ENCODE measurements around the gene SLC6A13. TPM values are rescaled to one million over a fixed set of nuclear protein-coding genes. Genes with fewer than 3 reads are reported as not detected.

The SLC6A13 gene
- total and polyA plus RNA-seq, 2 of the 8 experiments (the other 6 are each of a cell fraction or from before 2014, with no cell fraction given): 0.03 TPM; not detected in 1

DNA sequence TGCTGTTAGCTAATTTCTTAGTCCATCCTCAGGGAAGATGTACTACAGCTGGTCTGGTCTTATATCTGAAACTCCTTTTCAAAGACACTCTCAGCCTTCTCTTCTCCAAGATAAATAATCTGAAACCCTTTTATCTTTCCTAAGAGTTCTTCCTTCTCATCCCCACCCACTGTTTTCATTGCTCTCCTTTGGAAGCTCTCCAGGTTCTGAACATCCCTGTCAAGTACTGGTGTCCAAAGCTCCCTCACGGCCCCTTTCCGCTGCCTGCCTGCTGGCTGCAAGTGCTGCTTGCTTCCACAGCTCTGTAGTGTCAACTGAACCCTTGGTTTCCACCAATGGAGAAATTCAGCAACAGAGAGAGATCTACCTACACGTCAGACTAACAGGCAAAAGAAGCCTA, 6.6 kb upstream of the SLC6A13 start (continued):
- TF ChIP-seq, protein P1, sequence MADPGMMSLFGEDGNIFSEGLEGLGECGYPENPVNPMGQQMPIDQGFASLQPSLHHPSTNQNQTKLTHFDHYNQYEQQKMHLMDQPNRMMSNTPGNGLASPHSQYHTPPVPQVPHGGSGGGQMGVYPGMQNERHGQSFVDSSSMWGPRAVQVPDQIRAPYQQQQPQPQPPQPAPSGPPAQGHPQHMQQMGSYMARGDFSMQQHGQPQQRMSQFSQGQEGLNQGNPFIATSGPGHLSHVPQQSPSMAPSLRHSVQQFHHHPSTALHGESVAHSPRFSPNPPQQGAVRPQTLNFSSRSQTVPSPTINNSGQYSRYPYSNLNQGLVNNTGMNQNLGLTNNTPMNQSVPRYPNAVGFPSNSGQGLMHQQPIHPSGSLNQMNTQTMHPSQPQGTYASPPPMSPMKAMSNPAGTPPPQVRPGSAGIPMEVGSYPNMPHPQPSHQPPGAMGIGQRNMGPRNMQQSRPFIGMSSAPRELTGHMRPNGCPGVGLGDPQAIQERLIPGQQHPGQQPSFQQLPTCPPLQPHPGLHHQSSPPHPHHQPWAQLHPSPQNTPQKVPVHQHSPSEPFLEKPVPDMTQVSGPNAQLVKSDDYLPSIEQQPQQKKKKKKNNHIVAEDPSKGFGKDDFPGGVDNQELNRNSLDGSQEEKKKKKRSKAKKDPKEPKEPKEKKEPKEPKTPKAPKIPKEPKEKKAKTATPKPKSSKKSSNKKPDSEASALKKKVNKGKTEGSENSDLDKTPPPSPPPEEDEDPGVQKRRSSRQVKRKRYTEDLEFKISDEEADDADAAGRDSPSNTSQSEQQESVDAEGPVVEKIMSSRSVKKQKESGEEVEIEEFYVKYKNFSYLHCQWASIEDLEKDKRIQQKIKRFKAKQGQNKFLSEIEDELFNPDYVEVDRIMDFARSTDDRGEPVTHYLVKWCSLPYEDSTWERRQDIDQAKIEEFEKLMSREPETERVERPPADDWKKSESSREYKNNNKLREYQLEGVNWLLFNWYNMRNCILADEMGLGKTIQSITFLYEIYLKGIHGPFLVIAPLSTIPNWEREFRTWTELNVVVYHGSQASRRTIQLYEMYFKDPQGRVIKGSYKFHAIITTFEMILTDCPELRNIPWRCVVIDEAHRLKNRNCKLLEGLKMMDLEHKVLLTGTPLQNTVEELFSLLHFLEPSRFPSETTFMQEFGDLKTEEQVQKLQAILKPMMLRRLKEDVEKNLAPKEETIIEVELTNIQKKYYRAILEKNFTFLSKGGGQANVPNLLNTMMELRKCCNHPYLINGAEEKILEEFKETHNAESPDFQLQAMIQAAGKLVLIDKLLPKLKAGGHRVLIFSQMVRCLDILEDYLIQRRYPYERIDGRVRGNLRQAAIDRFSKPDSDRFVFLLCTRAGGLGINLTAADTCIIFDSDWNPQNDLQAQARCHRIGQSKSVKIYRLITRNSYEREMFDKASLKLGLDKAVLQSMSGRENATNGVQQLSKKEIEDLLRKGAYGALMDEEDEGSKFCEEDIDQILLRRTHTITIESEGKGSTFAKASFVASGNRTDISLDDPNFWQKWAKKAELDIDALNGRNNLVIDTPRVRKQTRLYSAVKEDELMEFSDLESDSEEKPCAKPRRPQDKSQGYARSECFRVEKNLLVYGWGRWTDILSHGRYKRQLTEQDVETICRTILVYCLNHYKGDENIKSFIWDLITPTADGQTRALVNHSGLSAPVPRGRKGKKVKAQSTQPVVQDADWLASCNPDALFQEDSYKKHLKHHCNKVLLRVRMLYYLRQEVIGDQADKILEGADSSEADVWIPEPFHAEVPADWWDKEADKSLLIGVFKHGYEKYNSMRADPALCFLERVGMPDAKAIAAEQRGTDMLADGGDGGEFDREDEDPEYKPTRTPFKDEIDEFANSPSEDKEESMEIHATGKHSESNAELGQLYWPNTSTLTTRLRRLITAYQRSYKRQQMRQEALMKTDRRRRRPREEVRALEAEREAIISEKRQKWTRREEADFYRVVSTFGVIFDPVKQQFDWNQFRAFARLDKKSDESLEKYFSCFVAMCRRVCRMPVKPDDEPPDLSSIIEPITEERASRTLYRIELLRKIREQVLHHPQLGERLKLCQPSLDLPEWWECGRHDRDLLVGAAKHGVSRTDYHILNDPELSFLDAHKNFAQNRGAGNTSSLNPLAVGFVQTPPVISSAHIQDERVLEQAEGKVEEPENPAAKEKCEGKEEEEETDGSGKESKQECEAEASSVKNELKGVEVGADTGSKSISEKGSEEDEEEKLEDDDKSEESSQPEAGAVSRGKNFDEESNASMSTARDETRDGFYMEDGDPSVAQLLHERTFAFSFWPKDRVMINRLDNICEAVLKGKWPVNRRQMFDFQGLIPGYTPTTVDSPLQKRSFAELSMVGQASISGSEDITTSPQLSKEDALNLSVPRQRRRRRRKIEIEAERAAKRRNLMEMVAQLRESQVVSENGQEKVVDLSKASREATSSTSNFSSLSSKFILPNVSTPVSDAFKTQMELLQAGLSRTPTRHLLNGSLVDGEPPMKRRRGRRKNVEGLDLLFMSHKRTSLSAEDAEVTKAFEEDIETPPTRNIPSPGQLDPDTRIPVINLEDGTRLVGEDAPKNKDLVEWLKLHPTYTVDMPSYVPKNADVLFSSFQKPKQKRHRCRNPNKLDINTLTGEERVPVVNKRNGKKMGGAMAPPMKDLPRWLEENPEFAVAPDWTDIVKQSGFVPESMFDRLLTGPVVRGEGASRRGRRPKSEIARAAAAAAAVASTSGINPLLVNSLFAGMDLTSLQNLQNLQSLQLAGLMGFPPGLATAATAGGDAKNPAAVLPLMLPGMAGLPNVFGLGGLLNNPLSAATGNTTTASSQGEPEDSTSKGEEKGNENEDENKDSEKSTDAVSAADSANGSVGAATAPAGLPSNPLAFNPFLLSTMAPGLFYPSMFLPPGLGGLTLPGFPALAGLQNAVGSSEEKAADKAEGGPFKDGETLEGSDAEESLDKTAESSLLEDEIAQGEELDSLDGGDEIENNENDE (IDR thresholded peaks at IDR 0.05; ENCODE audit: insufficient replicate concordance, low read length): no peak
- TF ChIP-seq SRF (IDR thresholded peaks at IDR 0.05; ENCODE audit: low read depth, low read length) (no peak), KDM4A (IDR thresholded peaks at IDR 0.05; ENCODE audit: low read depth, low read length, severe bottlenecking) (no peak), NRF1 (IDR thresholded peaks at IDR 0.05; ENCODE audit: low read depth, low read length) (no peak), NANOG (IDR thresholded peaks at IDR 0.05; ENCODE audit: insufficient read depth, low read depth, low read length, poor library complexity, severe bottlenecking) (no peak), ZNF274 (IDR thresholded peaks at IDR 0.05; ENCODE audit: borderline replicate concordance, extremely low read depth, low read length) (no peak), TBP (IDR thresholded peaks at IDR 0.05; ENCODE audit: low read depth, low read length) (no peak), BRCA1 (IDR thresholded peaks at IDR 0.05; ENCODE audit: low read depth, low read length) (no peak), TEAD4 (IDR thresholded peaks at IDR 0.05; ENCODE audit: low read depth, low read length) (no peak), KDM1A (IDR thresholded peaks at IDR 0.05; ENCODE audit: borderline replicate concordance, low read length) (no peak)
- TF ChIP-seq, protein P2, sequence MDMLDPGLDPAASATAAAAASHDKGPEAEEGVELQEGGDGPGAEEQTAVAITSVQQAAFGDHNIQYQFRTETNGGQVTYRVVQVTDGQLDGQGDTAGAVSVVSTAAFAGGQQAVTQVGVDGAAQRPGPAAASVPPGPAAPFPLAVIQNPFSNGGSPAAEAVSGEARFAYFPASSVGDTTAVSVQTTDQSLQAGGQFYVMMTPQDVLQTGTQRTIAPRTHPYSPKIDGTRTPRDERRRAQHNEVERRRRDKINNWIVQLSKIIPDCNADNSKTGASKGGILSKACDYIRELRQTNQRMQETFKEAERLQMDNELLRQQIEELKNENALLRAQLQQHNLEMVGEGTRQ (IDR thresholded peaks at IDR 0.05; ENCODE audit: low read length): no peak
